HG03095 (cell line): ENCODE measurements around the gene DUSP5.
"Not testable (repeated sequence)": the region's sequence is repeated elsewhere in the genome, so short reads cannot be mapped to it uniquely, and the experiment has no call there.

Source experiments
- ATAC-seq: cut with Tn5 transposase; IDR thresholded peaks from one replicate; pipeline ENCODE4 v1.9.1; 2021; ENCODE audit warnings: moderate library complexity; ENCODE audit not compliant: unreplicated experiment

Gene DUSP5, protein sequence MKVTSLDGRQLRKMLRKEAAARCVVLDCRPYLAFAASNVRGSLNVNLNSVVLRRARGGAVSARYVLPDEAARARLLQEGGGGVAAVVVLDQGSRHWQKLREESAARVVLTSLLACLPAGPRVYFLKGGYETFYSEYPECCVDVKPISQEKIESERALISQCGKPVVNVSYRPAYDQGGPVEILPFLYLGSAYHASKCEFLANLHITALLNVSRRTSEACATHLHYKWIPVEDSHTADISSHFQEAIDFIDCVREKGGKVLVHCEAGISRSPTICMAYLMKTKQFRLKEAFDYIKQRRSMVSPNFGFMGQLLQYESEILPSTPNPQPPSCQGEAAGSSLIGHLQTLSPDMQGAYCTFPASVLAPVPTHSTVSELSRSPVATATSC

DNA sequence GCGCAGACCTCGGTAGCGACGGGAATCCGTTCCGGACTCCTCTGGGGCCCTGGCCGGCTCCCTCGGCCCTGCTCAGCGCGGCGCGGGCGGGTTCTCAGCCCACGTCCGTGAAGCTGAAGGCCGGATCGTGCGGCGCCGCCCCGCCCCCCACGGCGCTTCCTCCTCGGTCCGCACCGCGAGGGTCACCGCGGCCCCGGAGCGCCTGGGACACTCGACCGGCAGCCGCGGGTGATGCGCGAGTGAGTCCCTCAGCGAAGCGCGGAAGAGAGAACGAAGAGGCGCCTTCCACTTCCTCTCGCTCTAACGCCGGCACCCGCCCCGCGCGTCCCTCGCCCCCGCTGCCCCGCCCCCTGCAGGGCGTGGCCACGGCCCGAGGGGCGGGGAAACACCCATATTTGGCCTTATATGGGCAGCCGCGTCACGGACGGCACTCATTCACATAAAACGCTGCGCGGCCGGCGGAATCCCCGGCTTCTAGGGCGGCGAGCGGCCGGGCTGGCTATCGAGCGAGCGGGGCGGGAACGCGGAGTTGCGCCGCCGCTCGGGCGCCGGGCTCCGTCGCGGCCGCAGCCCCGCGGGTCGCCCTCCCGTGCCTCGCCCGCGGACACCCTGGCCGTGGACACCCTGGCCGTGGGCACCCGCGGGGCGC is at the start of gene DUSP5:
Gene DUSP5 (plus strand): TSS at position 470 of the 649 bp plus-strand sequence. CDS start 215 bp downstream, outside the sequence.
- peak; percentile 59 for ATAC-seq

DNA sequence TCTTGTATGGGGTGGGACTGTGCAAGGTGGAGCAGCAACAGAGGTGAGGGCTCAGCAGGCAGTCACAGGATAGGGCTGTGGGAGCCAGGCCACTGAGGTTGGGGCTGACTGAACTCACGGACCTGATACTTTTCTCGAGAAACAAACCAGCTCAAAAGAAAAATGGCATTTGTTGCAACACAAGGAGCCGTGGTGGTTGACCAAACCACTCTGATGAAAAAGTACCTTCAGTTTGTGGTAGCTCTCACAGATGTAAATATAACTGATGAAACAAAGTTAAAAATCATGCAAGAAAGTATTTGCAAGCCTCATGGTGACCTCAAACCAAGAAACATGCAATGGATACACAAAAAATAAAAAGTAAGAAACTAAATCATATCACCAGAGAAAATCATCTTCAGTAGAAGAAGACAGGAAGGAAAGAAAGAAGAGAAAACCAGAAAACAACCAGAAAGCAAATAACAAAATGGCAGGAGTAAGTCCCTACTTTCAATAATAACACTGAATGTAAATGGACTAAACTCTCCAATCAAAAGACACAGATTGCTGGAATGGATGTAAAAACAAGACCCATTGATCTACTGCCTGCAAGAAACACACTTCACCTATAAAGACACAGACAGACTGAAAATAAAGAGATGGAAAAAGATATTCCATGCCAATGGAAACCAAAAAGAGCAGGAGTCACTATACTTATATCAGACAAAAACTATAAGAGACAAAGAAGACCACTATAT is 48.9 kb upstream of the DUSP5 start:
- ATAC-seq: no peak

DNA sequence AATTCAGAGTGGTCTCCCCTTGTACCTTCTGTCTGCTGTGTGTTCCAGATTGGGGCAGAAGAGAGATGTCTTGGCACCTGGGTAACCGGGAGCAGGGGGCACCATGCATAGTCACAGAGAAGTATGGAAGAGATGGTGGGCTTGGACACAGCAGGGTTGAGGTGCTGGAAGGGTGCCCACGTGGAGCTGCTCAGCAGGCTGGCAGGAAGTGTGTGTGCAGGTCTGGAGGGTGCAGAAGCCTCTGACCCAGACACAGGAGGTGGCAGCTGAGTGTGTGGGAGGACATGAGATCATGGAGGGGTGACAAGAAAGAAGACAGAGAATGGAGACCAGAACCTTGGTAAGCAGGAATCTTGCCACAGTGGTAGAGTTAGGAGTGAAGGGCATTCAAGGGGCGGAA is 42.3 kb upstream of the DUSP5 start:
- ATAC-seq: no peak

DNA sequence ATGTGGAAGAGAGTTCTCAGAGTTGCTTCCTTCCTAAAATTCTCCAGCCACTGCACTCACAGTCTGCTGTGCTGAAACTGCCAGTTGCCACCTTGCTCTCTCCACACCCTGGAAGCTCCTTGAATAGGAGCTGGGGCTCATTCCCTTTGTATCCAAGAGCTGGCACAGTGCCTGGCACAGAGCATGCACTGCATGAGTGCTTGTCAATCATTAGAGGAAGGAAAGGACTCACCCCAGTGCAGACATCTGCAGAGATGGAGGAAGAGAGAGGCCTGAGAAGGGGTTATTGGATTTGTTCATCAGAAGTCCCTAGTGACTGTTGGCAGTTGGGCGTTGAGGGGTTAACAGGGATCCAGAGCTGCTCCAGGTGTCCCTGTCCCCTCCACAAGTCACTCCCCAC is 41.7 kb upstream of the DUSP5 start:
- no peak for ATAC-seq

DNA sequence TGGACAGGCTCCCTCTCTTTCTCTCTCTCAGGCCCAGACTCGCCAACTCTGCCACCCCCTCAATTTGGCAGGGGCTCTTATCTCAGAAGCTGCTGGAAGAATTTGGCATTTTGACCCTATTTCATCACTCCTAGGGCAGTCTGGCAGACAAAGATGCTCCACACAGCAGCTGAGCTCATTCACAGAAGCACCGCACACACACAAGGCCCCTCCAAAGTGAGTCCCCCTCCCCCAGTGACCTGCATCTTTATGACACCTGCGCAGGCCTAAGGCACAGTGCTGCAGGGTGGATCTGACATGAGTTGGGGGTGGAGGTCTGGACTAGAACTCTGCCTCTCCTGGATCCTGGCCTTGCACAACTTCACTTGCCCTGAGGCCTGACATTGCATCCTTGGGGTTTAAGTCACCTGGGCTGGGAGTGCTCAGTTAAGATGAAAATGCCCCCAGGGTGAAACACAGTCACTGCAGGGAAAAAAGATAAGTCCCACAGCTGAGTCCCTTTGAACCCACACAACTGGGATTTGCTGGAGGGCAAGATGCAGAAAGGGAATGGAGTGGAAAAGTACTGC is 41.1 kb upstream of the DUSP5 start:
- ATAC-seq: no peak

DNA sequence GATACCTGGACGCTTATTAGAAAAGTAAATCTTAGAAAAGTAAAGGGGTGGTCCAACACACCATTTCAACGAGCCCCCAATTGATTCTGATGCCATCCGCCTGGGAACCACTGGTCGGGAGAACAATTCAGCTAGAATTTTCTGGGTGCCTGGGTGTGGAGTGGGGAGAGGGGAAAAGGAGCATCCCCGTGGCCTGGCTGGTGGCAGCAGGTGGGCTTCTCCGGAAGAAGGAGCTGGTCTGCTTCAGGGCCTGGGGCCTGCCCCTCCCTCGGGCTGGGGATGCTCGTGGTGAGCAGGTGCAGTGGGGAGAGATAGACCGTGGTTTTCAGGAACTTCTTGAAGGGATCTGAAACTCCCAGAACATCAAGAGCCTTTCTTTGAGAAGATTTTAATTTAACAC is 39.9 kb upstream of the DUSP5 start:
- ATAC-seq: no peak

DNA sequence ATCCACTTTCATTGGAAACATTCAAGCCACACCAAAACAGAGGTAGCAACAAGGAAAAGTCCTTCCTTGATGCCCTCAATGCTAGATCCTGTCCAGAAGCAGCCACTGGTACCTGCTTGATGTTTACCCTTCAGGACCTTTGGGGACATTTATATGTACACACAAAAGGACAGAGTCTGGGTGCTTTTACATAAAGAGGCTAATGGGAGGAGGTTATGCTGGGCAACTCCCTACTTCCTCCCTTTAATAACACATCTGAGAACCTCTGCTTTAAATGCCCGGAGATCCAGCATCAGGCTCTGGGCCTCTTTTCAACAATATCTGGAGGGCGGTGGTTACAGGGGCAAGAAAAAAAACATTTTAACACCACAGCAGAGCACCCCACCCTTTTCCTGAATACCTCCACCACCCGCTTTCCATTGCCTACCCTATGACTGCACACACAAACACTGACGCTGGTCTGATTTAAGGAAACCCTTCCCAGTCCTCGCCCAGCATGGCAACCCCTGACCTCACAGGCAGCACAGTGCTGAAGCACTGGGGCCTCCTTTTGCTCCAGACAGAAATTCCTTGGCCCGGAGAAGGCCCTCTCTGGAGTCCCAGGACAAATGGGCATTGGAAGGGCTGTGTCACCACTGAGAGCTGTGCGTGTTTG is 39.3 kb upstream of the DUSP5 start:
- no peak for ATAC-seq

DNA sequence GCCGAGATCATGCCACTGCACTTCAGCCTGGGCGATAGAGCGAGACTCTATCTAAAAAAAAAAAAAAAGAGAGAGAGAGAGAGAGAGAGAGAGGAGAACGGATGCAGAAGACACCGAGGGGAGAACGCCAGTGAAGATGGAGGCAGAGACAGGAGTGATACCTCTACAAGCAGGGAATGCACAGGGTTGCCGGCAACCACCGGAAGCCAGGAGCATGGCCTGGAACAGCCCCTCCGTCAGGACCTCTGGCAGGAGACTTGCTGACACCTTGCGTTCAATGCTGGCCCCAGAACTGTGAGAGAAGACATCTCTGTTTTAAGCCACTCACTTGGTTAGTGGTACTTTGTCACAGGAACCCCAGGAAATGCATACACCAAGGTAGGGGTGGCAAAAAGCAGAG is 38.1 kb upstream of the DUSP5 start:
- ATAC-seq: no peak

DNA sequence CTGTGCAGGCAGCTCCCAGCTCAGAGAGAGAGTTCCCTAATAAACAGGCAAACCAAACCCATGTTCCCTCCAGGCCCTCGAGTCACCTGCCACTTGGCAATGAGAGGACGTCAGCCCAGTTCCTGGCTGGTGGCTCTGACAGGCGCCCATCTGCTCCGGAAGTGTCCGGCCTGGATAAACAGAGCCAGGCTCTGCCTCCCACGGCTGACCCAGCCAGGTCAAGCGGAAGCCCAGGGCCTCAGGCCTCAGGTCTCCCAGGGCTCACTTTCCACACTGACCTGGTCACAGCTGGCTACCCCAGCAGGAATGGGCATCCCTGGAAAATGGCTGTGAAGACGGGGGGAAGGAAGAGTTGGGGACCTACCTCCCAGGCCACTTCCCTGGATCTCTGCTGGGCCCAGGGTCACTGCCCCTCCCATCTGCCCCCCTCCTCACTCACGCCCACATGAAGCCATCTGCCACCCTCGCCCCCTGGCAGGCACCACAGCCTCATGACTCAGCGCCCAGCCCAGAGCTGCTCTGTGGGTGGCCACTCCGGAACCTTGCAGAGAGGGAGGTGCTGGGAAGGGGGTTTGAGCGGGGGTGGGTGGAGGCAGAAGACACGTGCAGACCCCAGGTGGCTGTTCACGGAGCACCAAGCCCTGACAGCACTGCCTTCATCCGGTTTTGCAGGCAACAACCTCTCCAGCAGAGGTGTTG is 37.4 kb upstream of the DUSP5 start:
- ATAC-seq: no peak

DNA sequence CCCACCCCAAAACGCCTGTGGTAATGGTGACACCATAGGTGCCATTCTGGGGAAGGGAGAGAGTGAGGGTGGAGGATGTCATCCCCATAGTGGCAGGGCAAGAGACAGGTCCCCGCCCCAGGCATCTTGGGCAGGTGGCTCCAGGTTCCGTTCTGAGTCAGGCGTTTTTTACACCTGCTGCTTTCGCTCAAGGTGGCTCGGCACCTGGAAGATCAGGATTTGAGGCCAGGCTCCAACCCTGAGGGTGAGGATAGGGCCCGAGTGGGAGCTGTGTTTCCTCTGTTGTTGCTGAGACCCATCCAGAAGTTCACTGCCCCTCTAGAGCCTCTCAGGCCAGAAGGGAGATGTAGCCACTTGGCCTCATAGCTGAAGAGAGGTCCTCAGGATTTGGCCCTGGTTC is 36.6 kb upstream of the DUSP5 start:
- no peak for ATAC-seq

DNA sequence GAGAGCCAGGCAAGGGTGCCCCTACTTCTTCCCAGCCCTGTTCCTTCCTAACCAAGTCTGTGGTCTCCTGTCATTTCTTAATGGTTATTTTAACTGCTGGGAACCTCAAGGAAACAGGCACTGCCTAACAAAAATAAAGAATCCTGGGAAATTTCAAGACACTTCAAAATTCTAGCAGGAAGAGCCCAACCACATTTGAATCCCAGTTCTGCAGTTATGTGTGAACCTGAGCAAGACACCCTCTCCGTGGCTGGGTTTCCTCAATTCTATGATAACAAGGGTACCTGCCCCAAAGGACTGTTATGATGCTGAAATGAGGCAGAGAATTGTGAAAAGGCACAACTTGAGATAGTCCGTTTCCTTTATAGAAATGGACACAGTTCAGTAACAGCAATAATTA is 36.2 kb upstream of the DUSP5 start:
- no peak for ATAC-seq

DNA sequence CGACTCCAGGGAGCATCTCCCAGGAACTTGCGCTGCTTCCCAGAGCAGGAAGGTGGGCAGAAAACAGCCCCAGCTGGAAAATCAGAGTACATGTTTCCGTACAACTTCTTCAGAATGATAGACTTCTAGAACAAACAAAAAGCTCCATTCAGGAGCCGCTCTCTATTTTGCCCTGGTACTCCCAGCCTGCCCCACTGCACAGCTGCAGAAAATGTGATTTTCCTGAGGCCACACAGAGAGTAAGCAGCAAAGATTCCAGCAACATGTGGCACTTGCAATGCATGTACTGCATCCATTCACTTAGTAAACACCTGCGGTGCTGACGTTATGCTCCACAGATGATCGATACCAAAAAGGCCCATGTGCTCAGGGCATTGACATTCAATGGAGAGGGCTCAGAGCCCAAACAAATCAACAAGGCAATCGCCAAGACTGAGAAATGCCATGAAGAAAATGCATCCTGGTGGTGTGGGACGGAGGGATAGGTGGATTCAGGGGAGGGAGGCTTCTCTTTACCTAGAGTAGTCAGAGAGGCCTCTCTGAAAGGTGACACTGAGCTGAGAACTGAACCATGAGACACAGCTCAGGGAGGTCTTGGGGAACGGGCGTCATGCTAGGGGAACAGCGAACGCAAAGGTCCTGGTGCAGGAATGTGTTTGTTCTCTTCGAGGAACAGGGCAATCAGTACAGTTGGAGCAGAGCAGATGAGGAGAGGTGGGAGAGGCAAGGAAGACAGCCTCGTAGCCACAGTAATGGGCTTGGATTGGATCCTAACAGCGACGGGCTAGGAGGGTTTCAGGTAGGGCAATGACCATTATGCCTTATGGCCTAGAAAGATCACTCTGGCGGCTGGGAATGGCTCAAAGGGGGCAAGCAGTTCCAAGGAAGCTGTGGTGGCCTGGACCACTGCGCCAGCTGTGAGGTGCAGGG is 35.3 kb upstream of the DUSP5 start:
- ATAC-seq: no peak

DNA sequence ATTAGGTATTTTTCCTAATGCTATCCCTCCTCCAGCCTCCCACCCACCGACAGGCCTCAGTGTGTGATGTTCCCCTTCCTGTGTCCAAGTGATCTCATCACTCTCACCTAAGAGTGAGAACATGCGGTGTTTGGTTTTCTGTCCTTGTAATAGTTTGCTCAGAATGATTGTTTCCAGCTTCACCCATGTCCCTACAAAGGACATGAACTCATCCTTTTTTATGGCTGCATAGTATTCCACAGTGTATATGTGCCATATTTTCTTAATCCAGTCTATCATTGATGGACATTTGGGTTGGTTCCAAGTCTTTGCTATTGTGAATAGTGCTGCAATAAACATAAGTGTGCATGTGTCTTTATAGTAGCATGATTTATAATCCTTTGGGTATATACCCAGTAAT is 29.4 kb upstream of the DUSP5 start:
- not testable (repeated sequence) for ATAC-seq

DNA sequence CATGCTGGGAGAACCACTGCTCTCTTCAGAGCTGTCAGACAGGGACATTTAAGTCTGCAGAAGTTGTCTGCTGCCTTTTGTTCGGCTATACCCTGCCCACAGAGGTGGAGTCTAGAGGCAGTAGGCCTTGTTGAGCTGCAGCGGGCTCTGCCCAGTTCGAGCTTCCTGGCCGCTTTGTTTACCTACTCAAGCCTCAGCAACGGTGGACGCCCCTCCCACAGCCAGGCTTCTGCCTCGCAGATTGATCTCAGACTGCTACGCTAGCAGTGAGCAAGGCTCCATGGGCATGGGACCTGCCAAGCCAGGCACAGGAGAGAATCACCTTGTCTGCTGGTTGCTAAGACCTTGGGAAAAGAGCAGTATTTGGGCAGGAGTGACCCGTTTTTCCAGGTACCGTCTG is 27.2 kb upstream of the DUSP5 start:
- not testable (repeated sequence) for ATAC-seq

DNA sequence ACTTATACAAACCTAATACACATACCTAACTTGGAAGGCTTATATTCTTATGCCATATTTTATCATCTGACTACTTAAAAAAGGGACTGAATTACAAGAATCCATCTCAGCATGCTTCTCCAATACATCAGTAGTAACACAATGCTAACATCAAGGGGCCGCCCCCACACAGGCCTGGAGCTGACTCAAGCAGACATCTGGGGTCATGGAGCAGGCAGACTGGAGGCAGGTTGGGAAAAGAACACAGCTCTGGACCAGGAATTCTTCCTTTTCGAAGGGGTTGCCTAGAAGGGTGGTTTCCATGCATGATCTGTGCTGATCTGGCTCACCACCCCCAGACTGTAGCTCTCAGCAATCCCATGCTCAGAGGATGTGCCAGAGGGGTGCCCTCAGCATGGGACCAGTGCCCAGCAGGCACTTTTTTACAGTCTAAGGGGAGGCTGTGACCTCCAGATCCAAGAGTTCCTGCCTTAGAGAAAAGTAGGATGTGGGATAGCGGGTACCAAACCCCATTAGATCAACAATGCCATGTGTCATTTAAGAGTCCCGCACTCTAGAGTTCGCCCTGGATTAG is 26.1 kb upstream of the DUSP5 start:
- no peak for ATAC-seq

DNA sequence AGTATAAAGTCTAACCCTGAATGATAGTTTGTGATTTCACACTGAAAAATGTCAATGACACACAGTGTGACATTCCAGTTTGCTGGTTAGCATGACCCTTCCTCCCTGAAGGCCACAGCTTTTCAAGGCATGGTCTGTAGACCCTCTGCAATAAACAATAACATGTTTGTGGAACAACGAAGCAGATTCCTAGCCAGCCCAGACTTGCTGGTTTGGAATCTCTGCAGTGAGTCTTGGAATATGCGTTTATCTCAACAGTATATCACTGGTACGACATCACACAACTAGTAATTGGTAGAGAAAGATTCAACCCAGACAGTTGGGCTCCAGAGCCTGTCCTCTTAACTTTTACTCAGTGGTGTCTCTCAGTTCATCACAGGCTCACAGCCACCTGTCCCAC is 23.7 kb upstream of the DUSP5 start:
- ATAC-seq: no peak

DNA sequence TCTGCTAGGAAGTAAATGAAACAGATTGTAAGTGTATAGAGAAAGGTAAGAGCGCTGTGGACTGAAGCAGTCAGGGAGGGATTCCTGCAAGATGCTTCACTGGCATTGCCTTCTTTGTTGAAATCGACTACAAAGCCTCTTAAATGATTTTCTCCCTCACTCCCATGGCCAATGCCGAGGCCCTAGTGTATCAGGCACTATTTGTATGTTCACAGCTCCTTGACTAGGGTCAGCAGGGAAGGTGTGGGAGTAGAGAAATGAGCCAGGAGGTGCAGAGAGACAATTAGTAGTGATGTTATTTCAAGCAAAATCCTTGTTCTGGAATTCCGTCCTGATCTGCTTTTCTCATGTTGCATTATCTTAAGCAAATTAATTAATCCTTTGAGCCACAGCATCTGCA is 22.9 kb upstream of the DUSP5 start:
- no peak for ATAC-seq

DNA sequence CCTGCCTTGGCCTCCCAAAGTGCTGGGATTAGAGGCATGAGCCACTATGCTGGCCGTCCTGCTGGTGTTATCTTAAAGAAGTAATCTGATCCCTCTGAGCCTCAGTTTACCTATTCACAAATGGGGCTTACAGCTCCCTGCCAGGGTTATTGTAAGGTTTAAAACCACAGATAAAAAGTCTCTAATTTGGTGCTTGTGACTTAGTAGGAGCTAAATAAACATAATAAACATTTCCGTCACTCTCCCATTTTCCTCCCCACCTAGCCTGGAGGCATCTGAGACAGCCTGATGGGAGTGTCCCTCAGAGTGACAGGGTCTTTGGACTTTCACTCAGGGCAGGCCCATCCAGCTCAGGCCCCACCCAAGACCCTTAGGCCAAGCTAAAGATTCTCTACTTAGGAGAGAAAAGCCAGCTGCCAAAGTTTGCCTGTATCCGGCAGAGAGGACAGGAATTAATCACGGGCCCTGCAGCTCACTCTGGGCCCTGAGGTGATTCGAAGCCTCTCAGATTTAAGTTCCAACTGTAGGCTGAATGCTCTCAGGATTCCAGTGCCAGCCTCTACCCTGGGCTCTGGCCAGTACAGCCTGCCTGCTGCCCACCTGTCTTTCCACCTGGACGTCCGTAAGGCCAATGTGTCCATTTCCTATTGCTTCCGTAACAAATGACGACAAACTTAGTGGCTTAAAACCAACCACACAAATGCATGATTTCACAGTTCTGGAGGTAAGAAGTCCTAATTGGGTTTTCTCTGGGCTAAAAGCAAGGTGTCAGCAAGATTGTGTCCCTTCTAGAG is 21.8 kb upstream of the DUSP5 start:
- ATAC-seq: no peak
